T-helper 2 cell treated with Interferon-gamma antibody and Interleukin-4, amounts not matched to agents 100 ng/mL and 5 ng/mL, for 36 hours (primary cell): Measurements from ENCODE around the gene COG4. TPM values are rescaled to one million over a fixed set of nuclear protein-coding genes. Genes with fewer than 3 reads are reported as not detected.

Experiments used
- intact Hi-C: fragments of 100-400 bp; cut with micrococcal nuclease; formaldehyde crosslinking; loops from one replicate; pipeline ENCODE4 v1.15.1; 2023
- total RNA-seq: library from RNA; stranded (reverse); gene quantifications from 2 replicates; pipeline ENCODE4 v1.2.3, GENCODE V29; 2022

The COG4 gene
- total RNA-seq, 1 donor from 2014 or later: 56.2 TPM

GRCh38 chr16:70527315-70527996 lies 4.1 kb upstream of the COG4 start:
- intact Hi-C loops: loop anchor here (10.0 kb wide), 2 partner anchors 93 to 273 kb away; partner anchors contain the start of genes EXOSC6 and ST3GAL2

- intact Hi-C loops: loop anchor here (10.0 kb wide), 2 partner anchors 92 to 272 kb away; partner anchors contain the start of genes EXOSC6 and ST3GAL2
These were observed 3.0 kb upstream of the COG4 start for GRCh38 chr16:70526403-70526802.

GRCh38 chr16:70524399-70524825 lies 1.1 kb upstream of the COG4 start:
- intact Hi-C loops: loop anchor here (2.0 to 10.0 kb wide), 6 partner anchors 16 to 957 kb away; partner anchors contain the start of genes AARS1, EXOSC6, NFAT5 and ST3GAL2

- intact Hi-C loops: loop anchor here (1.0 to 10.0 kb wide), 10 partner anchors 15 to 957 kb away; partner anchors contain the start of genes AARS1, DDX19A, EXOSC6 and FCSK
These were observed 517 bp upstream of the COG4 start, which contains the start of gene SF3B3 for GRCh38 chr16:70523743-70524398. SF3B3 (plus strand) TSS chr16:70523816; CDS start chr16:70526657, 2,841 bp downstream.

GRCh38 chr16:70522216-70523075 lies 908 bp downstream of the COG4 start:
- intact Hi-C loops: loop anchor here (1.0 to 10.0 kb wide), 9 partner anchors 68 to 955 kb away; partner anchors contain the start of genes AARS1, DDX19A, EXOSC6 and FCSK

GRCh38 chr16:70520612-70521297 lies 2.6 kb downstream of the COG4 start:
- intact Hi-C loops: loop anchor here (5.0 to 10.0 kb wide), 5 partner anchors 86 to 953 kb away; partner anchors contain the start of genes AARS1, EXOSC6, NFAT5 and ST3GAL2

- intact Hi-C loops: no loop called here
These were observed 10.9 kb downstream of the COG4 start for GRCh38 chr16:70512456-70512855.

GRCh38 chr16:70511833-70512232 lies 11.5 kb downstream of the COG4 start:
- intact Hi-C loops: no loop called here

GRCh38 chr16:70510216-70510615 lies 13.1 kb downstream of the COG4 start:
- intact Hi-C loops: no loop called here

- intact Hi-C loops: loop anchor here (2.0 kb wide), 1 partner anchor 16 kb away; no protein-coding TSS in a partner anchor
These were observed 14.6 kb downstream of the COG4 start for GRCh38 chr16:70508752-70509151.

- intact Hi-C loops: no loop called here
These were observed 26.8 kb downstream of the COG4 start for GRCh38 chr16:70496513-70496912.

- intact Hi-C loops: no loop called here
These were observed 27.8 kb downstream of the COG4 start for GRCh38 chr16:70495425-70496182.

GRCh38 chr16:70494777-70495176 lies 28.6 kb downstream of the COG4 start:
- intact Hi-C loops: no loop called here

GRCh38 chr16:70494202-70494770 lies 29.1 kb downstream of the COG4 start:
- intact Hi-C loops: no loop called here

GRCh38 chr16:70493802-70494201 lies 29.6 kb downstream of the COG4 start:
- intact Hi-C loops: no loop called here

GRCh38 chr16:70490261-70490660 lies 33.1 kb downstream of the COG4 start:
- intact Hi-C loops: no loop called here

- intact Hi-C loops: no loop called here
These were observed 38.5 kb downstream of the COG4 start for GRCh38 chr16:70484867-70485266.

- intact Hi-C loops: no loop called here
These were observed 39.9 kb downstream of the COG4 start for GRCh38 chr16:70483426-70483825.

GRCh38 chr16:70482624-70483023 lies 40.7 kb downstream of the COG4 start:
- intact Hi-C loops: no loop called here
